Measurements from ENCODE around the gene TEX48. TPM values are rescaled to one million over a fixed set of nuclear protein-coding genes. Genes with fewer than 3 reads are reported as not detected.

TEX48 gene
- total RNA-seq, 4 donors from 2014 or later = not detected

- TF ChIP-seq, protein P1, sequence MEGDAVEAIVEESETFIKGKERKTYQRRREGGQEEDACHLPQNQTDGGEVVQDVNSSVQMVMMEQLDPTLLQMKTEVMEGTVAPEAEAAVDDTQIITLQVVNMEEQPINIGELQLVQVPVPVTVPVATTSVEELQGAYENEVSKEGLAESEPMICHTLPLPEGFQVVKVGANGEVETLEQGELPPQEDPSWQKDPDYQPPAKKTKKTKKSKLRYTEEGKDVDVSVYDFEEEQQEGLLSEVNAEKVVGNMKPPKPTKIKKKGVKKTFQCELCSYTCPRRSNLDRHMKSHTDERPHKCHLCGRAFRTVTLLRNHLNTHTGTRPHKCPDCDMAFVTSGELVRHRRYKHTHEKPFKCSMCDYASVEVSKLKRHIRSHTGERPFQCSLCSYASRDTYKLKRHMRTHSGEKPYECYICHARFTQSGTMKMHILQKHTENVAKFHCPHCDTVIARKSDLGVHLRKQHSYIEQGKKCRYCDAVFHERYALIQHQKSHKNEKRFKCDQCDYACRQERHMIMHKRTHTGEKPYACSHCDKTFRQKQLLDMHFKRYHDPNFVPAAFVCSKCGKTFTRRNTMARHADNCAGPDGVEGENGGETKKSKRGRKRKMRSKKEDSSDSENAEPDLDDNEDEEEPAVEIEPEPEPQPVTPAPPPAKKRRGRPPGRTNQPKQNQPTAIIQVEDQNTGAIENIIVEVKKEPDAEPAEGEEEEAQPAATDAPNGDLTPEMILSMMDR (IDR thresholded peaks at IDR 0.05; ENCODE audit: low read depth) = no peak
Measured at GRCh38 chr9:114633438-114634089, 48.4 kb downstream of the TEX48 start.

- TF ChIP-seq, protein P1 (IDR thresholded peaks at IDR 0.05; ENCODE audit: low read depth) = no peak
Measured at GRCh38 chr9:114631166-114631565, 50.8 kb downstream of the TEX48 start.

GRCh38 chr9:114629563-114630090 lies 52.4 kb downstream of the TEX48 start:
- TF ChIP-seq, protein P1 (IDR thresholded peaks at IDR 0.05; ENCODE audit: low read depth) = no peak

DNA sequence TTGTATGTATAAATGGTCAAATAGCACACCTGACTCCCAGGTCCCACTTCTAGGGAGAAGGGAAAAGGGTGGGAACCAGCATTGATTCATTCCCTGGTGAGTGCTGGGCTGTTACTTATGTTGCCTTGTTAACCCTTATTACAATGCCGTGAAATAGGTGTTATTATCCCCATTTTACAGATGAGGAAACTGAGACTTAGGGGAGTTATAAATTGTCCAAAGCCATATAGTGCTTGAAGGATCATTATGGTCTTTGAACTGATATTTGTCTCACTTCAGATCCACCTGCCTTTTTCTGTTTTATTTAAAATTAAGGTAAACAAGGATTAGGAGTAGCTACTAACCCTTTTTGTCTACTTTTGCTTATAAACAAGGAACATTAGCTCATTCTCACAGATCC lies 54.4 kb downstream of the TEX48 start:
- TF ChIP-seq, protein P1 (IDR thresholded peaks at IDR 0.05; ENCODE audit: low read depth) = no peak

DNA sequence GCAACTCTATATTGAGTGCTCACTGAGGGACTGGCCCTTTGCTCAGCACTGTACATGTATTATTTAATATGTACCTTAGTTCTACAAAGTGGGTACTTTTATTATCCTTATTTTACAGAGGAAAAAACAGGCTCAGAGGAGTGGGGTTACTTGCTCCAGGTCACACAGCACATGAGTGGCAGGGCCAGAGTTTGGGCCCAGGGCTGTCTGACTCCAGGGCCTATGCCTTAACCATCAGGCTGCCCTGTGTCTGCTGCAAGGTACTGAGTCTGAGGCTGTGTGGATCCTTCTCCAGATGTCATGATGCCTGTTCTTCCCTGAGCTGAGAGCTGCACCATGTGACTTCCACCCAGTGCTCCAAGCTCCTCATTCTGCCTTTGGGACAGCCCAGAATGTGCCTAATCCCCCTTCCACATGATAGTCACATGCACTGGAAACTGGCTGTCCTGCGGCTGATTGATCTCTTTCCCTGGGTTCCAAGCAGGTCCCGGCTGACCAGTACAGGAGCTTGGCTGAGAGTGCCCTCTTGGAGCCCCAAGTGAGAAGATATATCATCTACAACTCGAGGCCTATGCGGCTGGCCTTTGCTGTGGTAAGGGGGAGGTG lies 55.5 kb downstream of the TEX48 start:
- TF ChIP-seq, protein P1 (IDR thresholded peaks at IDR 0.05; ENCODE audit: low read depth) = no peak

- TF ChIP-seq, protein P1 (IDR thresholded peaks at IDR 0.05; ENCODE audit: low read depth) = no peak
Measured at GRCh38 chr9:114624677-114625076, 57.3 kb downstream of the TEX48 start.

DNA sequence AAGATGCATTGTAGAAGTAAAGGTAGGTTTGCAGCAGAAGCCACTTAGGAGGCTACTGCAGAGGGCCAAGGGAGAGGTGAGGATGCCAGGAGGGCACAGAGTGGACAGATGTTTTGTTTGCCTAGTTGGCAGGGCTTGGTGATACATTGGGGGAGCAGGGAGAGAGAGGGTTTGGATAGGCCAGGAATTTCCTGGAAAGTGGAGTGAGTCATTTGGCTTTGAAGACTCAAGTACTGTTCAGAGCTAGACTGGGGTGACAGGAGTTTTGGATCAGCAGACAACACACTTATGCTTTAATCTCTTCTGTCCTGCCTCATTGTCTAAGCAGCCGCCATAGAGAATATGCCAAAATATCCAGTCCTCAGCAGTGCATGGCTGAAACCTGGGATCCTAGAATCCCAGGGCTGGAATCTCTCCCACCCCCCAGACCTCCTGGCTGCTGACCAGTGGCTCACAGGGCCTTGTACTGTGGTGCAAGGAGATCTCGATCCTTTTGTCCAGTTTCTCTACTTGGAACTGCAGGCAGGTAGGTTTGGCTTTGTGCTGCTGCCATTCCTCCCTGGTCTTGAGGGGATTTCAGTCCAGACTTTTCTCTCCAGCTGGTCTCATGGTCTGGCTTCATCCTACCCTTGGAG lies 59.9 kb downstream of the TEX48 start:
- TF ChIP-seq, protein P1 (IDR thresholded peaks at IDR 0.05; ENCODE audit: low read depth) = no peak
